ENCODE data around the gene L1CAM.

The L1CAM gene

DNA sequence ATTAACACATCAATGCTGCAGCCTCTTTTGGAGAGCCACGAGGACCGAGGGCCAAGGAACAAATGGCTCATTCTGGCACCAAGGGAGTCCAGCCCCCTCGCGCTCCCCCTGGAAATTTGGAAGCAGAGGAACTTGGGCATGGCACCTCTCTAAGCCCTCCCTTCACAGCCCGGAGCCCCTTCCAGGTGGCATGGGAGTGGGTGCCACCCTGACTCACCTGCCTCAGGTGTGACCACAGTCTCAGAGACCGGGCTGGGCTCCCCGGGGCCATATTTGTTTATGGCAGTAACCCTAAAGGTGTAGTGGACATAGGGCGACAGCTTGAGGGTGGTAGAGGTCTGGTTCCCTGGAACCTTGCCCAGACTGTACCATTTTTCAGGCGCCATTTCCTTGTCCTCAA, 18.8 kb downstream of the L1CAM start:
- no peak for DNase-seq (ENCODE audit: low read depth)
- TF ChIP-seq, protein P1, sequence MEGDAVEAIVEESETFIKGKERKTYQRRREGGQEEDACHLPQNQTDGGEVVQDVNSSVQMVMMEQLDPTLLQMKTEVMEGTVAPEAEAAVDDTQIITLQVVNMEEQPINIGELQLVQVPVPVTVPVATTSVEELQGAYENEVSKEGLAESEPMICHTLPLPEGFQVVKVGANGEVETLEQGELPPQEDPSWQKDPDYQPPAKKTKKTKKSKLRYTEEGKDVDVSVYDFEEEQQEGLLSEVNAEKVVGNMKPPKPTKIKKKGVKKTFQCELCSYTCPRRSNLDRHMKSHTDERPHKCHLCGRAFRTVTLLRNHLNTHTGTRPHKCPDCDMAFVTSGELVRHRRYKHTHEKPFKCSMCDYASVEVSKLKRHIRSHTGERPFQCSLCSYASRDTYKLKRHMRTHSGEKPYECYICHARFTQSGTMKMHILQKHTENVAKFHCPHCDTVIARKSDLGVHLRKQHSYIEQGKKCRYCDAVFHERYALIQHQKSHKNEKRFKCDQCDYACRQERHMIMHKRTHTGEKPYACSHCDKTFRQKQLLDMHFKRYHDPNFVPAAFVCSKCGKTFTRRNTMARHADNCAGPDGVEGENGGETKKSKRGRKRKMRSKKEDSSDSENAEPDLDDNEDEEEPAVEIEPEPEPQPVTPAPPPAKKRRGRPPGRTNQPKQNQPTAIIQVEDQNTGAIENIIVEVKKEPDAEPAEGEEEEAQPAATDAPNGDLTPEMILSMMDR (IDR thresholded peaks at IDR 0.05; ENCODE audit: low read length, missing control alignments): no peak
- H3K4me3 ChIP-seq (replicated peaks; ENCODE audit: low read depth, low read length): no peak overlapping the region

DNA sequence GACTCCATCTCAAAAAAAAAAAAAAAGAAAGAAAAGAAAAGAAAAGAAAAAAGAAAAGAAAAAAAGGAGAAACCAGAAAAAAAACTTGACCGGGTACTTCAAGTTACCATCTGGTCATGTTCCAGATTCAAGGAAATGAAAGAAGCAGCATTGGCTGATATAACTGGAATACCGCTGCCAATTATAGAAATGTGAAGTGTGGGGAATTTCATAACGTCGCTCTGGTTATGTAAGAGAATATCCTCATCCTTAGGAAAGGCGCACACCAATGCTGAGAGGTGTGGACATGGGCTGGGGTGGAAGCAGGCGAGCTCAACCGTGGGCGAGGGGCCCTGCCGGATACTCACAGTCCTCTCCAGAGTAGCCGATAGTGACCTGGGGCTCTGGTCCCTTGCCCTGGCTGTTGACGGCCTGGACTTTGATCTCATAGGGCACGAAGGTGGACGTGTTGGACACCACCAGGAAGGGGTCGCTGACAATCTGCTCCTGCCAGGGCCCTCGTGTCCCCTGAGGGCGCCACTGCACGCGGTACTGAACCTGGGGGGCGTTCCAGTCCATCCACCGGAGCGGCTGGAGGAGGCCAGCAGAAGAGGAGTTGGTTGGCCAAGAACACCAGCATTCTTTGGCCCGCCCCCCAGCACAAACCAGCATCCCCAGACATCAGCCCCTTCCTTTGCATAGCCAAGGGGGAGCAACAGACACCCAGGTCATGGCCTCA, 19.5 kb downstream of the L1CAM start:
- DNase-seq (ENCODE audit: low read depth): no peak
- no peak overlapping the region for H3K4me3 ChIP-seq (replicated peaks; ENCODE audit: low read depth, low read length)
- TF ChIP-seq, protein P1 (IDR thresholded peaks at IDR 0.05; ENCODE audit: low read length, missing control alignments): no peak

DNA sequence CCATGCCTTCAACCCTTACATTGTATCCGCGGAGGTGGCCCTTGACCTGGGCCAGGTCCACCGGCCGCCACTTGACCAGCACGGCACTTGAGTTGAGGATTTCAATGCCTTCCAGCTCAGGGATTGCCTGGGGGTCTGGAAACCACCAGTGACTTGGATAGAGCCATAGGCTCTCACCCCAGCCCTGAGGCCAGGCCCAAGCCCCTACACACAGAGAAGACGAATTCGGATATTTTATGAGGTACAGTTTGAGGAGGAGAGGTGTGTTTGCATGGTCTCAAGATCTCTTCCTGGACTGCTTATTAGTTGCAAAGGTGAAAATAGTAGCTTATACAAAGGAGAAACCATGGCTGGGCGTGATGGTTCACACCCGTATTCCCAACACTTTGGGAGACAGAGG, 20.3 kb downstream of the L1CAM start:
- DNase-seq (ENCODE audit: low read depth): no peak
- no peak overlapping the region for H3K4me3 ChIP-seq (replicated peaks; ENCODE audit: low read depth, low read length)
- TF ChIP-seq, protein P1 (IDR thresholded peaks at IDR 0.05; ENCODE audit: low read length, missing control alignments): no peak

DNA sequence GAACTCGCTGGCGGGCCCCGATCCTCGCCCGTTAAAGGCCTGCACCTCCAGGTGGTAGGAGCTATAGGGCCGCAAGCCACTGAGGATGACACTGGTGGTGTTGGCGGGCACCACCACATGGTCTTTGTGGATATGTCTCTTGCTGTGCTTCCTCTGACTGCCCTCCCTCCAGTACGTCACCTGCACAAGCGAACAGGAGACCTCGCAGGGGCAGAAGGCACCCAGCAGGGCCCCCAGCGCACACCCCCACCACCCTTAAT, 20.7 kb downstream of the L1CAM start:
- no peak for DNase-seq (ENCODE audit: low read depth)
- TF ChIP-seq, protein P1 (IDR thresholded peaks at IDR 0.05; ENCODE audit: low read length, missing control alignments): no peak
- no peak overlapping the region for H3K4me3 ChIP-seq (replicated peaks; ENCODE audit: low read depth, low read length)

DNA sequence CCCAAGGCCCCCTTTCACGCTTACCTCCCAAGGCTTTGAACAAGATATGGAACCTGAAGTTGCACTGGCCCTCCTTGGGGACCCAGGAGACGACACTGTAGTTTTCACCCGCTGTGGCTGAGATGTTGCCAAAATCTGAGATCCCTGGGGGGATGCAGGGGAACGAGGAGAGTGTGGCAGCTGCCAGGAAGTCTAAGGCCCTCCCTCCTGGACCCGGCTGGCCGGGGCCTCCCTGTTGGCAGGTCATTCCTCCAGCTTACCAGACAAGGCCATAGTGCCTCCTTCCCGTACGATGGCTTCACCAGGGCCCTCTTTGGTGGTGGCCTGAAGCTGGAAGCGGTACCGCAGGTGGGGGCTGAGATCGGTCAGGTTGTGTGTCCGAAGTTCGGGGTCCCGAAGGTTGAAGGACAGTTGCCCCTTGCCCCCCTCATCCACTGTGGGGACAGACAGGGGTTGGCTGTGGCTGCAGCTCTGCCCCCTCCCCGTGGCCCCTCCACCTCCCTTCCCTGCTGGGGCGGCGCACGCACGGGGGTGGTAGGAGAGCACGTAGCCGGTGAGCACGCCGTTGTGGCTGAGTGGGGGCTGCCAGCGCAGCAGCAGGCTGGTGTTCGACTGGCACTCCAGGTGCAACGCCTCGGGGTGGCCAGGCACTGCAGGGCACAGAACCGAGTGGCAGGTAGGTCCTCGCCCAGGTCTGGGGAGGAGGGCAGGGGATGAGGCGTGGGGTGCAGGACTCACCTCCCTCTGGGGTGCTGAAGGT, 21.2 kb downstream of the L1CAM start:
- DNase-seq (ENCODE audit: low read depth): no peak
- TF ChIP-seq, protein P1 (IDR thresholded peaks at IDR 0.05; ENCODE audit: low read length, missing control alignments): no peak

DNA sequence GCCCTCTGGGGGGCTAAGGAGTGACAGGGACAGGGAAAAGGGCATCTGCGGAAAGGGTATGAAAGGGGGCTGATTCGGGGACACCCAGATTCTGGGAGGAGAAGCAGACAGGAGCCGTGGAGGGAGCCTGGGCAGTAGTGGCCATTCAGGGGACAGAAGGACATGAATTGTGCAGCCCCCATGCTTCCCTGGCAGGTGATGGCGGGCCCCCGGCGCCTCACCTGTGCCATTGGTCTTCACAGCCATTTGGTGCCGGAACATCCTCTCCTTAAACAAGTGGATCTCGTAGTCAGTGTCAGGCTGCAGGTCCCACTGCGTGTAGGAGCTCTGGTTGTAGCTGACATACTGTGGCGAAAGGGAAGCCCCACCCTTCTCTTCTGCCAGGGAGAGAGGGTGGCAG, 21.9 kb downstream of the L1CAM start:
- TF ChIP-seq, protein P1 (IDR thresholded peaks at IDR 0.05; ENCODE audit: low read length, missing control alignments): no peak
- no peak overlapping the region for H3K4me3 ChIP-seq (replicated peaks; ENCODE audit: low read depth, low read length)
- DNase-seq (ENCODE audit: low read depth): no peak

More for the DNA sequence above, 21.2 kb downstream of the L1CAM start:
- H3K4me3 ChIP-seq (replicated peaks; ENCODE audit: low read depth, low read length): no peak overlapping the region
